OCI-LY3 (cell line): Measurements from ENCODE around the gene RBM25.

Source experiments
- CTCF ChIP-seq: fragments of 200-600, 300-600 bp; sonication (generic); IDR thresholded peaks from 2 replicates; pipeline ENCODE4 v1.5.1; 2014; ENCODE audit warnings: antibody characterized with exemption, low read length, low read depth
- EZH2phosphoT487 ChIP-seq: fragments of 200-600 bp; shearing (Covaris generic); IDR thresholded peaks from 2 replicates; pipeline ENCODE4 v1.6.1; 2018; ENCODE audit warnings: antibody characterized with exemption, mixed run types, low read depth

- TF ChIP-seq CTCF (no peak), EZH2phosphoT487 (no peak)
Measured at GRCh38 chr14:73170686-73171085, 112.4 kb downstream of the RBM25 start.
